ENCODE data around the gene BCL3. TPM values are rescaled to one million over a fixed set of nuclear protein-coding genes. Genes with fewer than 3 reads are reported as not detected.

Gene BCL3
- total and polyA plus RNA-seq, 2 of the 4 experiments (the other 2 are of a cell fraction) = 1.6 to 26.0 TPM

DNA sequence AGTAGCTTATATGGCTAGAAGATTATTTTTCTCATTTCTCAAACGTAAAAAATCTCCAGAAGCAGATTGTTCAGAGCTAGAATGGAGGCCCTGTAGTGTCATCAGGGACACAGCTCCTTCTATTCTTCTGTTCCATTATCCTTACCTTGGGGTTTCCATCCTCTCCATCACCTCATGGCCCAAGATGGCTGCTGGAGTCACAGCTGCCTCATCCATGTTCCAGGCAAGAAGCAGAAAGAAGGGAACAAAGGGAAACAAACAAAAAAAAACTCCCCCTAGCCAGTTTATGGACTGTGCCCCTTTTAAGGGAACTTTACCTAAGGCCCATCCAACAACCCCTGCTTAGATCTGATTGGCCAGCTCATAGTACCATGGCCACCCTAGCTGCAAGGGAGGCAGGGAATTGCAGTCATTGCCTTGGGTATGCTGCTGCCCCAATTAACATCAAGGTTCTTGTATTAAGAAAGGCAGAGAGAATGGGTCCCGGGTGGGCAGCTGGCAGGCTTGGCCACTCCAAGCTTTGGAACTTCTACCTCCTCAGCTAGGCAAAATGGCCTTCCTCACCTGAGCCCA, 33.8 kb upstream of the BCL3 start:
- no peak overlapping the region for H3K4me2 ChIP-seq (ENCODE audit: low read depth, low read length)
- H3K4ac ChIP-seq (ENCODE audit: low read depth, low read length) = no peak overlapping the region
- H2AK9ac ChIP-seq (replicated peaks; ENCODE audit: low read depth, low read length, poor library complexity) = no peak overlapping the region
- peaks cover 6% of the 10 kb centered on the region for H3K9me3 ChIP-seq (ENCODE audit: control insufficient read depth, insufficient read depth, low read length)
- no peak overlapping the region for H4K5ac ChIP-seq (ENCODE audit: low read depth, low read length)
- no peak overlapping the region for H3K18ac ChIP-seq (ENCODE audit: low read depth, low read length)
- ChIA-PET POLR2A (ENCODE audit: unreplicated experiment) (interaction anchor here (0.6 kb wide), 1 partner anchor 325 kb away, joined by 3 read pairs; no protein-coding TSS in a partner anchor), CTCF (interaction anchor here (0.6 kb wide), 1 partner anchor 52 kb away, joined by 3 read pairs; no protein-coding TSS in a partner anchor)
- H3K79me1 ChIP-seq (ENCODE audit: low read depth in 1 of 2, low read length in 2 of 2) = no peaks in the 10 kb centered on the region
- BruUV-seq (replicated peaks) = no TSS peak
- peaks cover 10% of the 10 kb centered on the region for H3K9me1 ChIP-seq (ENCODE audit: insufficient read depth, low read length)
- H2BK20ac ChIP-seq (ENCODE audit: low read depth, low read length) = no peak overlapping the region
- no peak overlapping the region for H2AK5ac ChIP-seq (ENCODE audit: low read depth, low read length)
- no peak overlapping the region for H4K8ac ChIP-seq (ENCODE audit: low read depth in 2 of 2, low read length in 2 of 2)
- H3K56ac ChIP-seq (ENCODE audit: extremely low read depth, insufficient read depth, low read length) = no peak overlapping the region
- no peak overlapping the region for H2BK120ac ChIP-seq (ENCODE audit: low read depth, low read length)
- H2BK15ac ChIP-seq (ENCODE audit: low read depth, low read length) = no peak overlapping the region
- no peak overlapping the region for H4K91ac ChIP-seq (ENCODE audit: insufficient read depth, low read depth, low read length)
- intact Hi-C loops (cut with micrococcal nuclease) = no loop called here
- no peak overlapping the region for H3K9ac ChIP-seq (ENCODE audit: low read depth, low read length)
- no peak overlapping the region for H3K4me3 ChIP-seq (ENCODE audit: insufficient read depth, low read depth, low read length)
- H4K20me1 ChIP-seq (ENCODE audit: insufficient read depth, low read length) = no peaks in the 10 kb centered on the region
- H3K36me3 ChIP-seq (ENCODE audit: control insufficient read depth, insufficient read depth, low read length) = no peaks in the 10 kb centered on the region
- ATAC-seq (ENCODE audit: low read depth) (no peak), DNase-seq (no peak)
- H2BK5ac ChIP-seq (ENCODE audit: low read depth, low read length, poor library complexity, severe bottlenecking) = no peak overlapping the region
- no peak overlapping the region for H3K14ac ChIP-seq (replicated peaks; ENCODE audit: low read depth, low read length)
- H3K27me3 ChIP-seq (ENCODE audit: control insufficient read depth, insufficient read depth, low read length) = no peaks in the 10 kb centered on the region
- dilution Hi-C loops (cut with HindIII; ENCODE audit: low sequenced_read_pairs, unreplicated experiment) = no loop called here
- no CpG with 5 or more reads among the region's 2 CpGs for WGBS, 2 experiments (ENCODE audit: extremely low coverage in 2 of 2, insufficient read length in 1 of 2)
- no peak for TF ChIP-seq RCOR1 (IDR thresholded peaks at IDR 0.05; ENCODE audit: insufficient replicate concordance, low read length)
- no peak for TF ChIP-seq MAZ (IDR thresholded peaks at IDR 0.05; ENCODE audit: borderline replicate concordance, low read depth, low read length)
- TF ChIP-seq SMC3 (IDR thresholded peaks at IDR 0.05; ENCODE audit: low read depth, low read length) = no peak
- no peak for TF ChIP-seq NFE2L2 (IDR thresholded peaks at IDR 0.05; ENCODE audit: low read depth, low read length)
- H3K23ac ChIP-seq (ENCODE audit: low read depth, low read length) = no peak overlapping the region
- peak overlapping the region; percentile 43 for H2AFZ ChIP-seq (replicated peaks; ENCODE audit: low read length, poor library complexity)
- no peak overlapping the region for H3K27ac ChIP-seq (ENCODE audit: insufficient read depth, low read length)
- in situ Hi-C loops (cut with MboI; ENCODE audit: low sequenced_read_pairs) = no loop called here
- H3K4me1 ChIP-seq (ENCODE audit: control insufficient read depth, insufficient read depth, low read length) = peaks cover 11% of the 10 kb centered on the region
